Mammary microvascular endothelial cell (primary cell): Measurements from ENCODE around the gene FALEC. TPM values are rescaled to one million over a fixed set of nuclear protein-coding genes. Genes with fewer than 3 reads are reported as not detected.

Source experiments
- total RNA-seq: library from RNA; depleted of rRNA; stranded (reverse); fragments of >200 nt; gene quantifications from 2 replicates; pipeline ENCODE4 v1.2.3, GENCODE V29; 2015

FALEC gene
- not detected in 2 replicates for total RNA-seq

GRCh38 chr1:150515328-150516049 lies at the start of gene FALEC:
Gene FALEC (plus strand): TSS chr1:150515752.

GRCh38 chr1:150486966-150487762 lies 28.4 kb upstream of the FALEC start, which contains the start of gene TARS2:
Gene TARS2 (plus strand): TSS chr1:150487419. CDS start chr1:150487451, 32 bp downstream.

DNA sequence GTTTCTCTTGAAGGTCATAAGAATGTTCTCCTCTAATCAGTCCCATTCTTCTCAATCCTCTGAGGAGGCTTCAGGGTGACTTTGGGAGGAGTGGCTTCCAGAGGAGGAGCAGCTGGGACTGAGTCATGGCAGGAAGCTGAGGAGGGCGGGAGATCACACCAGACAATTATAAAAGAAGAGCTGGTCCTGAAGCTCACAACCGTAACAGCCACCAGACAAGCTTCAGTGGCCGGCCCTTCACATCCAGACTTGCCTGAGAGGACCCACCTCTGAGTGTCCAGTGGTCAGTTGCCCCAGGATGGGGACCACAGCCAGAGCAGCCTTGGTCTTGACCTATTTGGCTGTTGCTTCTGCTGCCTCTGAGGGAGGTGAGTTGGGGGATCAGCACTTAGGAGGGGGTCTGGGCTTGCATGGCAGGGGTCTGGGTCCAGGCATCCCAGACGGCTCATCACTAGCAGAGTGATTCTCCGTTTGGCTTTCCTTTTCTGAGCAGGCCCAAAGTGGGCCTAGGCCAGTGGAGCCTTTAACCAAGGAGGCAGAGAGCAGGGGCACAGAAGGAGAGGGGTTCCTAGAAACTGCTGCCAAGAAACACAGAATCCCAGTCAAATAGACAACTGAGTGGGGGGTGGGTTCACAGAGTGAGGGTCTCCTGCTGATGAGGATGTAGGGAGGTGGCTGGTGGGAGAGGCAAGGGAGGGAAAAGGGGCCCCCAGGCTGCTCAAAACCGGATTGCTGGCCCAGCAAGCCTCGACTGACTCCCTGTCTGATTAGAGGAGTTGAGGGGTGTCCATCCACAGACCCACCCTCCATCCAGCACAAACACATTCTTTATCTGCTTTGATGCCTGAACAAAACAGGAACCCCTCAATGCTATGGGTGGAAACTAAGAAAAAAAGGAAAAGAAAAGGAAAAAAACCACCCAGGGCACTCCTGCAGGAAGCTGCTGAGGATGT lies 7.4 kb upstream of the FALEC start, which contains the start of gene ECM1:
ECM1 (plus strand) TSS at position 198 of the 953 bp plus-strand sequence; CDS start at position 299, 101 bp downstream.

GRCh38 chr1:150548632-150549495 lies 33.3 kb downstream of the FALEC start, which contains the start of gene ADAMTSL4:
Gene ADAMTSL4 (plus strand): TSS chr1:150549408. CDS start chr1:150552289, 2,881 bp downstream.

DNA sequence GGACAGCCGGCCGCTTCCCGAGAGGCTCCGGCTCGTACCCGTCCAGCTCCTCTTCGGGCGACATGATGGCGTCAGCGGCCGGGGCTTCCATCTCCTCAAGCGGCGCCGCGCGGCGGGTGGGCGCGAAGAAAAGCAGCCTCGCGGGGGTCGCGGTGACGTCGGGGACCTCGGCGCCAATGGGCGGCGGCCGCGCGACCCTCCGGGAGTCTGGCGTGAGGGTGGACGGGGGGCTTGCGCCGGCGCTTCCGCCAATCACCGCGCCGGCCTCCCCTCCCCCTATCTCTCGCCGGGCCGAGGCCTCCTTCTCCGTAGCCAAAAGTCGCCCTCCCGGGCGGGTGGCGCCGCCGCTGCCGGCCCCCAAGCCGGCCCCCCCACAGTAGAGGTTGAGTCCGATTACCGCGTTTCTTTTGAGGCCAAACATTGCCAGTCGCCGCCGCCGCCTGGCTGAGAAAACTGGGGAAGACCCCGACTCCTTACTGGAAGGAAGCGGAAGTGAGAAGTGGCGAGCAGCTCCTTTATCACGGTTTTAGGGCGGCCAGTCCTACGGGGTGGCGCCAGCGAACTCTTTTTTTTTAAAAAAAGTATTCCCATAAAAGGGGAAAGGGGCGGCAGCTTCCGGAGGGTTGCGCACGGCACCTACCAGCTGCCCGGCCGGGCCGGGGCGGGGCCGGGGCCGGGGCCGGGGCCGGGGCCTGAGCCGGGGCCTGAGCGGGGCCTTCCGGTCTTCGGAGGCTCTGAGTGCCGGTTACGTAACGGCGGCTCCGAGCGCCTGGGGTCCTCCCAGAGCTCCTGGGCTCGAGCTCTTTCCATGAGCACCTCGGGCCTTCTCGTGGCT lies 63.8 kb downstream of the FALEC start, which contains the start of gene MCL1:
MCL1 (minus strand) TSS at position 501 of the 835 bp plus-strand sequence; CDS start at position 421, 80 bp downstream.

Other genes with a start within 250 kb of the FALEC start
- gene APH1A, start 246.7 kb upstream of the FALEC start, total RNA-seq, result 146 and 148 TPM in 2 replicates
- 45.0 and 60.8 TPM in 2 replicates for gene C1orf54, start 243.0 kb upstream of the FALEC start, total RNA-seq
- 0.60 and 1.1 TPM in 2 replicates for gene CIART, start 233.2 kb upstream of the FALEC start, total RNA-seq
- 44.3 and 55.1 TPM in 2 replicates for gene MRPS21, start 221.9 kb upstream of the FALEC start, total RNA-seq
- 30.2 and 34.8 TPM in 2 replicates for gene PRPF3, start 194.2 kb upstream of the FALEC start, total RNA-seq
- gene RPRD2, start 151.6 kb upstream of the FALEC start, total RNA-seq, result 7.2 and 8.9 TPM in 2 replicates
- 15.6 and 19.0 TPM in 2 replicates for gene TARS2, start 28.3 kb upstream of the FALEC start, total RNA-seq
- 1.5 and 2.1 TPM in 2 replicates for gene ECM1, start 7.6 kb upstream of the FALEC start, total RNA-seq
- 0.40 and 0.44 TPM in 2 replicates for gene ADAMTSL4, start 33.7 kb downstream of the FALEC start, total RNA-seq
- 237 and 239 TPM in 2 replicates for gene MCL1, start 63.9 kb downstream of the FALEC start, total RNA-seq
- gene ENSA, start 113.9 kb downstream of the FALEC start, total RNA-seq, result 242 and 333 TPM in 2 replicates
- 25.8 and 31.0 TPM in 2 replicates for gene GOLPH3L, start 181.4 kb downstream of the FALEC start, total RNA-seq
- gene HORMAD1, start 205.1 kb downstream of the FALEC start, total RNA-seq, result not detected in 2 replicates